ENCODE measurements around the gene ABCF1. TPM values are rescaled to one million over a fixed set of nuclear protein-coding genes. Genes with fewer than 3 reads are reported as not detected.
"Not testable (repeated sequence)": the region's sequence is repeated elsewhere in the genome, so short reads cannot be mapped to it uniquely, and the experiment has no call there.

ABCF1 gene
- total RNA-seq (2014; rRNA removed; shearing (Covaris generic); ENCODE audit: low replicate concordance), result 29.5 and 30.5 TPM in 2 replicates

DNA sequence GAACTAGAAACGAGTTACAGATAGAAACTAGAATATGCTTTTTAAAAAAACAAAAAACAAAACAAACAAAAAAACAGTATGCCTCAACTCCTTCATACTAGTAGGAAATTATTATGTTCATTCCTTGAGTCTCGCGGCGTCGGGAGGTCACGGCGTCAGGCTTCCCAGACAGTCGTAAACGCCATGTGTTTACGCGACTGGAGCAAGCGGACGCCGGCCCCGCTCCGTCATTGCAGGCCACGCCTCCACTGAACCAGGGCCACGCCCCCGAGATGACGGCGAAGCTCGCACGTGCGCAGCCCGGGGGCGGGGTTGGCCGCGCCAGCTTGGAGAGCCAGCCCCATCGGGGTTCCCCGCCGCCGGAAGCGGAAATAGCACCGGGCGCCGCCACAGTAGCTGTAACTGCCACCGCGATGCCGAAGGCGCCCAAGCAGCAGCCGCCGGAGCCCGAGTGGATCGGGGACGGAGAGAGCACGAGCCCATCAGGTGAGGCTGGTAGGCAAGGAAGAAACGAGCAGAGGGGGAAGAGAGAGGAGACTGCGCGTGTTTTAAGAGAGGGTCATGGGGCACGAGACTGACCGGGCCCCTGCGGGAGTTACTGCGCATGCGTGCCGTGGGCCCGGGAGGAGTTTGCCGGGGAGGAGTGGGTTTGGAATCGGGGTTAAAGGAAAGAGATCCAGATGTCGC is at the start of gene ABCF1:
TSS of gene ABCF1 (plus strand) at position 368 of the 687 bp plus-strand sequence. CDS start at position 414, 46 bp downstream.
- in situ Hi-C loops (cut with HindIII; ENCODE audit: low pct_unique_long_range_greater_than_20kb, low sequenced_read_pairs), result no loop called here
- peak; percentile 97 for DNase-seq (ENCODE audit: low read depth)

DNA sequence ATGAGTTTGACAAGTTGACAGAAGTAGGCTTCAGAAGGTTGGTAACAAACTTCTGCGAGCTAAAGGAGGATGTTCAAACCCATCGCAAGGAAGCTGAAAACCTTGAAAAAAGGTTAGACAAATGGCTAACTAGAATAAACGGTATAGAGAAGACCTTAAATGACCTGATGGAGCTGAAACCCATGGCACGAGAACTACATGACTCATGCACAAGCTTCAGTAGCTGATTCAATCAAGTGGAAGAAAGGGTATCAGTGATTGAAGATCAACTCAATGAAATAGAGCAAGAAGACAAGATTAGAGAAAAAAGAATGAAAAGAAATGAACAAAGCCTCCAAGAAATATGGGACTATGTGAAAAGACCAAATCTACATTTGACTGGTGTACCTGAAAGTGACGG is 49.3 kb upstream of the ABCF1 start:
- in situ Hi-C loops (cut with HindIII; ENCODE audit: low pct_unique_long_range_greater_than_20kb, low sequenced_read_pairs), result not testable (repeated sequence)
- peak; percentile 17 for DNase-seq (ENCODE audit: low read depth)

DNA sequence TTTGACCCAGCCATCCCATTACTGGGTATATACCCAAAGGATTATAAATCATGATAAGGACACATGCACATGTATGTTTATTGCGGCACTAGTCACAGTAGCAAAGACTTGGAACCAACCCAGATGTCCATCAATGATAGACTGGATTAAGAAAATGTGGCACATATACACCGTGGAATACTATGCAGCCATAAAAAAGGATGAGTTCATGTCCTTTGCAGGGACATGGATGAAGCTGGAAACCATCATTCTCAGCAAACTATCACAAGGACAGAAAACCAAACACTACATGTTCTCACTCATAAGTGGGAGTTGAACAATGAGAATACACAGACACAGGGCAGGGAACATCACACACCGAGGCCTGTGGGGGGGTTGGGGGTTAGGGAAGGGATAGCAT is 44.8 kb upstream of the ABCF1 start:
- DNase-seq (ENCODE audit: low read depth); in situ Hi-C loops (cut with HindIII; ENCODE audit: low pct_unique_long_range_greater_than_20kb, low sequenced_read_pairs): not testable (repeated sequence)

DNA sequence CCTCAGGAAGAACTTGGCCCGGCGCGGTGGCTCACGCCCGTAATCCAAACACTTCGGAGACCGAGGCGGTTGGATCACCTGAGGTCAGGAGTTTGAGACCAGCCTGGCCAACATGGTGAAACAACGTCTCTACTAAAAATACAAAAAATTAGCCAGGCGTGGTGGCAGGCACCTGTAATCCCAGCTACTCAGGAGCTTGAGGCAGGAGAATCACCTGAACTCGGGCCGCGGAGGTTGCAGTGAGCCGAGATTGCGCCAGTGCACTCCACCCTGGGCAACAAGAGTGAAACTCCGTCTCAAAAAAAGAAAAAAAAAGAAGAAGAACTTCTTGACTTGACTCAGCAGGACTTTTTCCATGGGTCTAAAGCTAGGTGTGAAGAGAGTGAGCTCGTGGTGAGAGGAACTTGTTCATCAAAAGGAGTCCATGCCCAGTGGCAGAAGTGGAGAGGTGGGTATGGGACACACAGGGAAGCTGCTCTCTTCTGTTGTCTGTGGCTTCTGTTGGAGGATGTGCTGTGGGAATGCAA is 41.8 kb upstream of the ABCF1 start:
- in situ Hi-C loops (cut with HindIII; ENCODE audit: low pct_unique_long_range_greater_than_20kb, low sequenced_read_pairs); DNase-seq (ENCODE audit: low read depth): not testable (repeated sequence)

DNA sequence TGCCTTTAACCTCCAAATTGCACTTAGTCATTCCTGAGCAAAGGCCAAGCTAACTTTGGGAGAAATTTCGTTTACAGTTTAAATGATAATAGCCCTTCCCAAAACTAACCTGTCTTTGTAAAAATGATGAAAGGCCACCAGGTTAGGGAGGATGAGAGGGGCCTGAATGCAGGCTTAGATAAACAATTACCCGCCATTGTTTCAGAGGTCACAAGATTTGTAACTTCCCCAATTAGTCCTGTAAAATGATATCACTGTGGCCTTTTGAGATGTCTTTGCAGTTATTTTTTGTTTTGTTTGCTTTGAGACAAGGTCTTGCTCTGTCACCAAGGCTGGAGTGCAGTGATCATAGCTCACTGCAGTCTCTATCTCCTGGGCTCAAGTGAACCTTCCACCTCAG is 41.2 kb upstream of the ABCF1 start:
- DNase-seq (ENCODE audit: low read depth), result peak; percentile 8
- in situ Hi-C loops (cut with HindIII; ENCODE audit: low pct_unique_long_range_greater_than_20kb, low sequenced_read_pairs), result no loop called here

DNA sequence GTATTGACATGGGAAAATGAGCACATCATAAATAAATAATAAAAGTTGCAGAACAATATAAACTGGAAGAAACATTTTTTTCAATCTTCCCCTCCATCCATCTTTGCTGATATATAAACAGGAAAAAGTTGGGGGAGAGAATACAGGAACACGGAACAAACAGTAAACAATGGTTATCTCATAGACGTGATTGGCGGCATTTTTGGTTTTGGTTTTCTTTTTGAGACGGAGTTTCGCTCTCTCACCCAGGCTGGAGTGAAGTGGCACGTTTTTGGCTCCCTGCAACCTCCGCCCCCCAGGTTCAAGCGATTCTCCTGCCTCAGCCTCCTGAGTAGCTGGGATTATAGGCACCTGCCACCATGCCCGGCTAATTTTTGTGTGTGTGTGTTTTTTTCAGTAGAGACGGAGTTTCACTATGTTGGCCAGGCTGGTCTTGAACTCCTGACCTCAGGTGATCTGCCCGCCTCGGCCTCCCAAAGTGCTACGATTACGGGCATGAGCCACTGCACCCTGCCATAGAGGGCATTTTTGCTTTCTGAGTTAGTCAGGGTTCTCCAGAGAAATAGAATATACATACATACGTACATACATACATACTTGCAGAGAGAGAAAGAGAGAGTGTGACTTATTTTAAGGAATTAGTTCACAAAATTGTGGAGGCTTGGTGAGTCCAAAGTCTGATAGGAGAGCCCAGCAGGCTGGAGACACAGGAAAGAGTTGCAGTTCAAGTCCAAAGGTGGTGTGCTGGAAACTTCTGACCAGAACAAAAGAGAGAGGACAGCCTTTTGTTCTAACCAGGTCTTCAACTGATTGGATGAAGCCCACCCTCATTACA is 37.6 kb upstream of the ABCF1 start:
- DNase-seq (ENCODE audit: low read depth), result no peak
- in situ Hi-C loops (cut with HindIII; ENCODE audit: low pct_unique_long_range_greater_than_20kb, low sequenced_read_pairs), result no loop called here

DNA sequence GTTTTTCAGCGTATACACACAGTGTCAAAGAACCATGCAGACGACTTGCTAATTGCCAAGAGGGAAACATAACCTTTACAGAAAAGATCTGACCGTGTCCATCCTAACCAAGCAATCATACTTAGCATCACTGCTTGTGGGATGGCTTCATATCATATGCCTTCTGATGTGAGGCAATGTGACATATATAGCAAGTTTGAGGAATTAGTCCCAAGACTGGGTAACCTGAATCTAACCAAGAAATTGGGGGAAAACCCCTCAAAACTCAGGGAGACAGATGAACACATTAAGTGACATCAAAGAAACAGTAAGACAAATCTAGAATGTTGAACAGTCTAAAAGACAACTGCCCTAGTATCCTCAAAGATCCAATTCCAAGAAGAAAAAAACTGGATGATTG is 33.3 kb upstream of the ABCF1 start:
- in situ Hi-C loops (cut with HindIII; ENCODE audit: low pct_unique_long_range_greater_than_20kb, low sequenced_read_pairs), result no loop called here
- DNase-seq (ENCODE audit: low read depth), result no peak

DNA sequence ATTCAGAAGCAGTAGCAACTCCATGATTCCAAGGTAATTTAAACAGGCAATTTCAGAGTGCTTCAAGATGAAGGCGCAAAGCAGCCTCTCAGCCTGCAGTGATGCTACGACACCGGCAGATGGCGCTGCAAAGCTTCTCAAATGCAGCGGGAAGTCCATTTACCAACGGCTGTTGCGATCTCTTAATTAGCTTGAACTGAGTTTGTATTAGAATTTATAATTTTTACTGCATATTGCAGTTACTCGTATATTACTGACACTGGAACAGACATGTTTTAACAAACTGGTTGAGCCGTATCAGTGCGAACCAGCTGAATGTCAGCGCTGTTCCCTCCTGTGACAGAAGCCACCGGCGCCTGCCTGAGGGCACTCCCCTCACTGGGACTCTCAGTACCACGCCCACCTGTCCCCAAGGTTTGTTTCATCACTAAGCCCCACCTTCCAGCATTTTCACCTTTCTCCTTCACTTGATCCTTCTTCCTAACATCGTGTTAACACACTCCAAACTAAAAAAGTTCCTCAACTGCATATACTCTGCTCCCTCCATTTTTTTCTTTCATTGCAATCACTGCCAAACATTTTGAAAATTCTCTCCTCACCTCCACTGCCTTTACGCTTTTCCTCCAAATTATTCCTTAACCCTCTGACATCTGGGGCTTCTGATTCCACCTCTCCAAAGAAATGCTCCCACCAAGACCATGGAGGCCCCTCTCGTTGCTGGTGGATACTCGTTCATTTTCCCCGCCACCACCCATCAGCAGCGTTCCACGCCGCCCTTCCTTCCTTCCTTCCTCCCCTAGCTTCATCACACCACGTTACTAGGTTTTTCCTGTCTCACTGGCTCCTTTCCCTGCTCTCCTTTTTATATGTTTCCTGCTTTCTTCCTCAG is 29.5 kb upstream of the ABCF1 start:
- in situ Hi-C loops (cut with HindIII; ENCODE audit: low pct_unique_long_range_greater_than_20kb, low sequenced_read_pairs), result loop anchor here (5.0 to 10.0 kb wide), 2 partner anchors 39 to 87 kb away; no protein-coding TSS in a partner anchor
- peak; percentile 80 for DNase-seq (ENCODE audit: low read depth)

DNA sequence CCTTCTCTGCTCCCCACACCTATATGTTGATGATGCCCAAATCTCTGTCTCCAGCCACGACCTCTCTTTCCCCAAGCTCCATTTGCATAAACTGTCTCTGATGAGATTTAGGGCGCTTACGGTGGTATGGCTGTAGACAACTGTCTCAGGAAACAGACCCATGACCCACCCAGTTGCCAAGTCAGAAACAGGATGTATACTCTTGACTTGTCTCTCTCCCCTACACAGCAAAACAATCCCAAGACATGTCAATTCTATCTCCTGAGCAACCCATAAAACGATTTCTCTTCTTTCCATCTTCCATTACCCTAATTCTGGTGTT is 28.9 kb upstream of the ABCF1 start:
- in situ Hi-C loops (cut with HindIII; ENCODE audit: low pct_unique_long_range_greater_than_20kb, low sequenced_read_pairs), result loop anchor here (5.0 to 10.0 kb wide), 2 partner anchors 40 to 88 kb away; no protein-coding TSS in a partner anchor
- DNase-seq (ENCODE audit: low read depth), result no peak

DNA sequence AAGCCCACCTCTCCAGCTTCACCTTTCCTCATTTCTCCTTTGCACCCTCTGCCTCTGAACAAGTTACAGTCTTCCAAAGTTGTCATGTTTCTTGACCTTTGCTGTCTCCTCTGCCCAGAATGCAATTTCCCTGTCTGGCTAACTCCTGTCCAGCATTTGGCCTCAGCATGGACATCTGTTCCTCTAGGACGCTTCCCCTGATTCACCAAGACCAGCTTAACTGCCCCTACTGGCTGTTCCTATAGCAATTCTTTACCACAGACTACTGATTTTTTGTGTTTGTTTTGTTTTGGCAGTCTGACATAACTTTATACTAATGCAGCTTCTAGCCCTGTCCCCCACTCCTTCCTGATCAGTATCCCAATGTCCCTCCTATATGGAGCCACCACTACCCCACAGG is 28.3 kb upstream of the ABCF1 start:
- no peak for DNase-seq (ENCODE audit: low read depth)
- in situ Hi-C loops (cut with HindIII; ENCODE audit: low pct_unique_long_range_greater_than_20kb, low sequenced_read_pairs), result loop anchor here (5.0 to 10.0 kb wide), 2 partner anchors 41 to 88 kb away; no protein-coding TSS in a partner anchor

DNA sequence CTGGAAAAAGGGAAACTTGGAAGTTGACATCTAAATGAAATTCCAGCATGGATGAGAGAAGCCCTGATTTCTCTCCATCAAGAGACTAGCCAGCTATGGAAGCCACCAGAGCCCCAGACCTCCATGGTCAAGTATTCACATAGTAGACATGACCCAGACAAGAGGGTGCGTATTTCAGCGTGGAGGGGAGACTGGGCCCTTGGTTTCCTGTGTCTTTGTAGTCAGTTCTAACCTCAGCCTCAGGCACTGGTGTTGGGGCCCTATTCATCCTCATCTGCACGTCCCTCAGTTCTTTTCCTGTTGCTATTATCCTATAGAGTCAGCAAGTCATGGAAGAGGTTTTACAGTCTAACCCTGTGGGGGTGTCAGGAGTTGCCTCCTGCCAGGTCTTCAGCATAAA is 27.4 kb upstream of the ABCF1 start:
- DNase-seq (ENCODE audit: low read depth), result no peak
- in situ Hi-C loops (cut with HindIII; ENCODE audit: low pct_unique_long_range_greater_than_20kb, low sequenced_read_pairs), result loop anchor here (5.0 to 10.0 kb wide), 2 partner anchors 42 to 89 kb away; no protein-coding TSS in a partner anchor

DNA sequence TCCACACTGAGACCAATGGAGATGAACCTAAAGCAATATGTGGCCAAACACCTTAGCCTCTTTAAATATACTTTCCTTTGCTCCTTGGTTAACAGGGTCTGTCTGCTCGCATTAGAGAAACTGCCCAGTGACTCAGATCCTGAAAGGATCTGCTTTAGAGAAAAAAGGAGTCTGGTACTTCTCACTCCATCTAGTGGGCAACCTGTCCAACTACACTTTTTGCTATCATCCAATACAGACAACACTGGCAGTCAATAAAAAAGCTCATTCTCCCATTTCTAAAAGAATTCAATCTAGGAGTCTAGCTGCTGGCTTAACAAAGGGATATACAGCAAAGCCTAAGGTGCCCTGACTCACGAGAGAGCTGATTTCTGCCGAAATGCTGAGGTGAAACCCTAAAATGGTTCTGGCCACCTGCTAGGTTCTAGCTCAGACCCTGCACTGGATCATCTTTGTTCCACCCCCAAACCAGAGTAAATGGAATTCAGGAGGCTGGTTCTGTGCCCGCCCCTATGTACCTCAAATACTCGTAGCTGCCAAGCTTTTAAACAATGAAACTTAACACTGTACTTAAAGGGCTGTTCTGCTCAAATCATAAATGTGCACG is 26.5 kb upstream of the ABCF1 start:
- DNase-seq (ENCODE audit: low read depth), result peak; percentile 56
- in situ Hi-C loops (cut with HindIII; ENCODE audit: low pct_unique_long_range_greater_than_20kb, low sequenced_read_pairs), result loop anchor here (5.0 to 10.0 kb wide), 2 partner anchors 42 to 90 kb away; no protein-coding TSS in a partner anchor

DNA sequence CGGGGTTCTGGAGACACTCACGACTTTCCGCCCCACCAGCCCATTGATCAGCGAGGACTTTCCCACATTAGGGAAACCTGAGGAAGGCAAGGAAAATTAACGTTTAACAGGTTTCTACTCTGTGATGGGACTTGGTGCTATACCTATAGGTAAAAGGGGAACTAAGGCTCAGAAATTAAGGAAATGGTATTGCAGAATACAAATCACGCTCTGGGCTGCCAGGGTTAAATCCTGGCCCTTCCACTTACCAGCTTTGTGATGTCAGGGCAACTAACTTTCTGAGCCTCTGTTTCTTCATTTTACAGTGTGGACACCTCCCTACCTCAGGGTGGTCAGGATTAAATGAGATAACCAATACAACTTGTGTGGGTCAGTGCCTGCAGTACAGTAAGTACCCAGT is 23.8 kb upstream of the ABCF1 start:
- DNase-seq (ENCODE audit: low read depth), result no peak
- in situ Hi-C loops (cut with HindIII; ENCODE audit: low pct_unique_long_range_greater_than_20kb, low sequenced_read_pairs), result loop anchor here (10.0 kb wide), 1 partner anchor 93 kb away; no protein-coding TSS in a partner anchor

DNA sequence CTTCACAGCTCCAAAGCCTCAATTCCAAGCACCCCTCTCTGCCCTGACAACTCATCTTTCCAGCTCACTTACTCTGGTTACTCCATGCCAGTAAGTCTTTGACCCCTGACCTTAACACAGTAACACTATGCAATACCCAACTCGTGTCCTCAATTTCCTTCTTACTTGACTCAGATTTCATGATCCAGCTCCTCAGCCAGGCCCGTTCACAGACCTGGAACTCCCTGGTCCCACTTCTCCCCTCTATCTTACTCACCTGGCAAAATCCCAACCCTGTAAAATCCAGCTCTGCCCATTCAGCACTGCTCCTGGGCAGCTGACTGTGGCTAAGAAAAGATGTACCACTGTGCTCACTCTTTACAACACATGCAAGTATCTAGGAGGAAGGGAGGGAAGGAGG is 22.9 kb upstream of the ABCF1 start:
- in situ Hi-C loops (cut with HindIII; ENCODE audit: low pct_unique_long_range_greater_than_20kb, low sequenced_read_pairs), result loop anchor here (10.0 kb wide), 1 partner anchor 94 kb away; no protein-coding TSS in a partner anchor
- DNase-seq (ENCODE audit: low read depth), result peak; percentile 22

DNA sequence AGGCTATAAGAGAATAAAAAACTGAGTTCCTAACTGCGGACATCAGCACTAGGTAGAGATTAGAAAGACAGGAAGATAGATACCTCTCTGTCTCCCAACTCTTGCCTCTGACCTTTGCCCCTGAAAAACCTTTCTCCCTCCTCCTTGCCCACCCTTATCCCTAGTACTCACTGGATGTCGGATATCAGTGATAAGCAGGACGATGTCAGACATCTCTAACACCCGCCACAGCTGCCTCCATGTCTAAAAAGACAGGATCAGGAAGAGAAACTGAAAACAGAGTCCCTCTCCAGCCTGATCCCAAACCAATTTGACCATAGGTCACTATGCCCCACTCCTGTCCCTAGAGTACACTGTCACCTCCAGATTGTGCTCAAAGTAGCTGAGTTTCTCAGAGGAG is 16.8 kb upstream of the ABCF1 start:
- DNase-seq (ENCODE audit: low read depth), result no peak
- in situ Hi-C loops (cut with HindIII; ENCODE audit: low pct_unique_long_range_greater_than_20kb, low sequenced_read_pairs), result no loop called here

DNA sequence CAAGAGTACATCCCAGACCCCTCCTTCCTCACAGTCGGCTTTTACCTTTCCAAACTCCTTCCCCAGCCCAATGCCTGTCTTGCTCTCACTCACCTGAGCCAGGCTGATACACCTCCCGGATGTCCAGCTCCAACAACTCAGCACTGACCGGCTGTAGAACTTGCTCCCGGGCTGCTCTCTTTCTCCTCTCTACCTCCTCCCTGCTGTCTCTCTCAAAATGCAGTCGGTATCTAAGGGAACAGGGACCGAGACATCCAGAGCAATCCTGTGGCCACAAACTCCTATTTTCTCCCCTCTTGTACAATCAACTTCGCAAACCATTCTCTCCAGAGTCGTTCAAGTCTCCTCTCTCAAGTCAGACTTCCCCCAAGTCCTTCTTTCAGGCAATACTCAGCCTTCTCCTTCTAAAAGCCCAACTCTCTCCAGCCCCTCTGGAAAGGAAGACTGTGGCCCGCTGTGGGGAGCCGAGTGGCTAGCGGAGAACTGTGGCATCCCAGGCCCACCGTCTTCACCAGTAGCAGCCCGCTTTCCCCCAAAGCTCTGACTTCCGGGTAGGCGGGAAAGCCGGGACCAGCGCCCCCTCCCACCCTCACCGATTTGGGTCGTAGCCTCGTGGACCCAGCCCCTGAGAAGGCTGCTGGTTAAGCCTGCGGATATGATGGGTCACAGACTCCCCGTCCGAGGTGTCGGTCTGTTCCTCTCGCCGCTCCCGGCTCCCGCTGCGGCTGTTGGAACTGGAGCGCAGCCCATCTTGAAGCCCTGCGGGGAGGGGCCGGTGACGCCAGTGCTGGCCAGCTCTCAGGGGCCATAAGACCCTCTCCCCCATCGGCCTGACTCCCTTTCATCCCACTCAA is 16.1 kb upstream of the ABCF1 start:
- DNase-seq (ENCODE audit: low read depth), result no peak
- in situ Hi-C loops (cut with HindIII; ENCODE audit: low pct_unique_long_range_greater_than_20kb, low sequenced_read_pairs), result no loop called here

DNA sequence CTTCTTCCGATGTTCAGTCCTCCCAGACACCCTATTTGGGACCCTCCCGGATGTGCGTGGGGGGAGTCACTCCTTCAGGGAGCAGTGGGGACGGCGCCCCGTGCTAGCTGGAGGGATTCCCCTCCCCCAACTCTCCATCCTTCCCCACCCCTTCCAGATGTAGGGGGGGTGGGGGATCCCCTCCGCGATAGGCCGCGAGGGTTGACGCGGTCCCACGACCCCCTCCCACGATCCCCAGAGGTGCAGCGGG is 15.5 kb upstream of the ABCF1 start:
- DNase-seq (ENCODE audit: low read depth), result no peak
- in situ Hi-C loops (cut with HindIII; ENCODE audit: low pct_unique_long_range_greater_than_20kb, low sequenced_read_pairs), result no loop called here
